IPS-NIHi11 (cell line): ENCODE measurements around the gene TMEM165.

ENCODE experiments used
- DNase-seq: peaks from one replicate; pipeline ENCODE4 v3.0.0; 2012; ENCODE audit warnings: mixed read lengths, low spot score

TMEM165 gene

GRCh38 chr4:55458611-55459010, 62.9 kb downstream of the TMEM165 start:
- no peak for DNase-seq

- no peak for DNase-seq
Observed at GRCh38 chr4:55466001-55466400, 70.2 kb downstream of the TMEM165 start.

- no peak for DNase-seq
Observed at GRCh38 chr4:55468724-55469123, 73.0 kb downstream of the TMEM165 start.

GRCh38 chr4:55469979-55470378, 74.2 kb downstream of the TMEM165 start:
- DNase-seq = no peak
